Peyer's patch (tissue), 4 donors: ENCODE measurements around the gene BANF1. TPM values are rescaled to one million over a fixed set of nuclear protein-coding genes. Genes with fewer than 3 reads are reported as not detected.
"Not testable (repeated sequence)": the region's sequence is repeated elsewhere in the genome, so short reads cannot be mapped to it uniquely, and the experiment has no call there.

ENCODE experiments used
- DNase-seq, 3 donors: peaks; one replicate each; pipeline ENCODE4 v3.0.0-alpha.2; 2017 to 2019
- H3K27ac ChIP-seq, 4 donors: fragments of 200-600 bp; sonication (generic); one replicate each; pipeline ENCODE4 v1.5.1; 2016 to 2019
- H3K27me3 ChIP-seq, 2 donors: fragments of 200-600 bp; sonication (generic); one replicate each; pipeline ENCODE4 v1.5.1; 2019
- H3K36me3 ChIP-seq, 3 donors: fragments of 200-600 bp; sonication (generic); one replicate each; pipeline ENCODE4 v1.5.1; 2016 to 2019
- H3K4me1 ChIP-seq, 4 donors: fragments of 200-600 bp; sonication (generic); one replicate each; pipeline ENCODE4 v1.5.1; 2016 to 2019
- H3K4me3 ChIP-seq, 4 donors: fragments of 200-600 bp; sonication (generic); 1 replicate in 3 of 4; 2 replicates in 1 of 4; pipeline ENCODE4 v1.5.1; 2016 to 2019; ENCODE audit warnings: mild to moderate bottlenecking in 1 of 4
- H3K9me3 ChIP-seq, 4 donors: fragments of 200-600 bp; sonication (generic); one replicate each; pipeline ENCODE4 v1.5.1; 2016 to 2019; ENCODE audit warnings: mild to moderate bottlenecking in 1 of 4
- CTCF ChIP-seq, 6 experiments: fragments of 450-650 bp in 4 of 6; fragments of 200-600 bp in 2 of 6; sonication (generic) in 1 of 6; IDR thresholded peaks; one replicate each; pipeline ENCODE4 v1.5.1; 2017 to 2019; ENCODE audit warnings: antibody characterized with exemption in 6 of 6, mild to moderate bottlenecking in 3 of 6, moderate library complexity in 1 of 6
- POLR2A ChIP-seq, 2 donors: fragments of 450-650 bp; IDR thresholded peaks; one replicate each; pipeline ENCODE4 v1.5.1; 2017; ENCODE audit warnings: antibody characterized with exemption in 2 of 2, mild to moderate bottlenecking in 2 of 2, moderate library complexity in 2 of 2
- total RNA-seq, 4 donors: library from RNA; depleted of rRNA; stranded (reverse); fragments of >200 nt; gene quantifications; one replicate each; pipeline ENCODE4 v1.1.0, GENCODE V29; 2016

The BANF1 gene
- total RNA-seq, 4 donors from 2014 or later: 25.4 to 42.4 (median 27.7) TPM

DNA sequence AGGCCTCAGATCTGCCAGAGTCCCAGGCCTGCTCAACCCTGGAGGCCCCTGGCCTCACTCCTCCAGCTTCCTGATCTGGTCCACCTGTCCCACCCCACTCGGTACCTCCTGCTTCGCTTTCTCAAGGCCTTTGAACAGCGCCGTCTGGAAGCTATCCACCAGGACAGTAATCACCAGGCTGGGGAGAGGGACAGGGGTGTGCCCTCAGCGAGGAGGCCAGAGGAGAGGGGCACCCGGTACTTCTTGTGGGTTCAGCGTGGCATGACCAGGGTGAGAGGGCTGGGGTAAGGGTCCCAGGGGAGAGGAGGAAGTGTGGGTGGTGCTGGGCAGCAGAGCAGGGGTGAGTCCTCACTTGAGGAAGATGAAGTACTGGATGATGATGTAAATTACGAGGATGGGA lies 17.9 kb downstream of the BANF1 start:
- no peaks in the 10 kb centered on the region for H3K36me3 ChIP-seq
- no peaks in the 10 kb centered on the region for H3K27me3 ChIP-seq
- H3K27ac ChIP-seq: no peak overlapping the region
- TF ChIP-seq CTCF (IDR thresholded peaks at IDR 0.05) (no peak), POLR2A (IDR thresholded peaks at IDR 0.05) (no peak)
- H3K4me3 ChIP-seq: no peak overlapping the region
- DNase-seq: no peak
- no peaks in the 10 kb centered on the region for H3K9me3 ChIP-seq
- H3K4me1 ChIP-seq: peaks cover 0 to 7% (median 3%) of the 10 kb centered on the region in 4 donors

GRCh38 chr11:66020618-66021357 lies 18.5 kb downstream of the BANF1 start:
- no peak for DNase-seq
- H3K27ac ChIP-seq: no peak overlapping the region
- no peaks in the 10 kb centered on the region for H3K36me3 ChIP-seq
- no peak overlapping the region for H3K4me3 ChIP-seq
- TF ChIP-seq CTCF (IDR thresholded peaks at IDR 0.05) (no peak), POLR2A (IDR thresholded peaks at IDR 0.05) (no peak)
- H3K9me3 ChIP-seq: no peaks in the 10 kb centered on the region
- peaks cover 0 to 7% (median 3%) of the 10 kb centered on the region in 4 donors for H3K4me1 ChIP-seq
- no peaks in the 10 kb centered on the region for H3K27me3 ChIP-seq

DNA sequence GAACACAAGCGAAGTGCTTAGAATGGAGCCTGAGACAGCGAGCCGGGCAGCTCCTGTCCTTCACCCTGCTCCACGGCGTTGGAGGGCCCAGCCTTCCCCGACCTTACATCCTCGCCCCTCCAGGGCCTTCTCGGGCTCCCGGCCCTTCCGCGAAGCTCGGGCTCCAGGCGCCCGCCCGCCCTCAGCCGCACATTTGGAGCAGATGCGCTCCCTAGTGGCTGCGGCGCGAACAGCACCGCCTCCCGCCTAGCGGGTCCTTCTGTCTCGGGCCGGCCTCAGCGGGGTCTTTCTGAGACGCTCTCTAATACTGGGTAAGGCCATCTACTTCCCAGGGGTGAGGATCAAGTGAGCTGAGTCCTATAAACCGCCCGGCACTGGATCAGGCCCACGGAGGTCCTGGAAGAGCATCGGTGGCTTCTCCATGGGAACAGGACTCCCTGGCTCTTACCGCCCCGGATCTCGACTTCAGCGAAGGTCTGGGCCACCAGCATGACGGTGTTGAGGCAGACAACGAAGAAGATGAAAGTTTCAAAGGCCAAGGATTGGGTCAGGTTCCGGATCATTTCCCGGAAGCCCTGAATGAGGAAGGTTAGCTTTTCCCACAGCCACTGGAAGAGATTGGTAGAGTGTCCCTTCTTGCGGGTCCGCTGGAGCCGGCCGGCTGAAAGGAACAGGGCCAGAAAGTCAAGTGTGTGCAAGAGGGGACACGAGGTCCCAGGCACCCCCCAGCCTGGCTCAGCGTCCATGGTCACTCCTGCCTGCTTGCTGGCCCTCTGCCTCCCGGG lies 20.3 kb downstream of the BANF1 start:
- Histone ChIP-seq H3K9me3 (no peaks in the 10 kb centered on the region), H3K27ac (no peak overlapping the region), H3K27me3 (no peaks in the 10 kb centered on the region), H3K36me3 (no peaks in the 10 kb centered on the region), H3K4me1 (peaks cover 0 to 7% (median 3%) of the 10 kb centered on the region in 4 donors), H3K4me3 (peak overlapping the region in 2 of 4 donors; percentile 10 to 23)
- peak; percentile 86 to 93 (median 90) for TF ChIP-seq CTCF (IDR thresholded peaks at IDR 0.05)
- TF ChIP-seq POLR2A (IDR thresholded peaks at IDR 0.05): peak in 1 of 2 donors; percentile 15
- peak; percentile 67 to 86 (median 84) for DNase-seq

- H3K9me3 ChIP-seq, H3K27ac ChIP-seq, H3K36me3 ChIP-seq, DNase-seq, H3K4me3 ChIP-seq, H3K4me1 ChIP-seq, H3K27me3 ChIP-seq: not testable (repeated sequence)
Measured at GRCh38 chr11:66023186-66023440, 20.8 kb downstream of the BANF1 start.

DNA sequence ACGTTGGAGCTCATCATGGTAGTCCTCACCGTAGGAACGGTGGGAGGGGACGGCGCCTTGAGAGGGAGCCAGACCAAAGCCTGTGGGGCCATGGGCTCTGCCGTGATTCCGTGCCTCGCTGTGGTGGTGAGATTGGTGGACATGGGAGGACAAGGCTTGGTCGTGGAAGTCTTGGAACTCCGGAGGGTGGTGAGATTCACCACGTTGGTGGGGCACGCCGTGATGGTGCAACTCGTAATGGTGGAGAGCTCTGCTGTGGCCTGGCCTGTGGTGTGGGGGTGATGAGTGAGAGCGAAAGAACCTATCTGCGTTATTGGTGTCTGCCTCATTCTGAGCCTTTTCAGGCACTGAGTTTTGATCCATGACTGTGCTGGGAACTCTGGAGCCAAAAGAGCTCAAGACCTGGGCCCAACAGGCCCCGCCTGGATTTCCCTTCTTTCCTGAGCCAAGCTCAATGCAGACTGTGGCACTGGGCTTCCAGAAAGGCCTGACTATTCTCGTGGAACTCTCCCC lies 23.8 kb downstream of the BANF1 start, which contains the start of gene CATSPER1:
Gene CATSPER1, minus strand, starts transcription at position 463 of the 513 bp plus-strand sequence. Its CDS starts 100 bp downstream, at position 363.
- Histone ChIP-seq H3K4me3 (no peak within 1 kb of the TSS), H3K9me3 (no peaks in the 10 kb centered on the region), H3K27me3 (no peaks in the 10 kb centered on the region), H3K4me1 (peaks cover 0 to 7% (median 3%) of the 10 kb centered on the region in 4 donors), H3K36me3 (no peaks in the 10 kb centered on the region), H3K27ac (no peak within 1 kb of the TSS)
- no peak for DNase-seq
- TF ChIP-seq POLR2A (IDR thresholded peaks at IDR 0.05): no peak
- TF ChIP-seq CTCF (IDR thresholded peaks at IDR 0.05): no peak
